ENCODE measurements around the gene ARAP3.

GRCh38 chr5:141613344-141613743 lies 68.7 kb downstream of the ARAP3 start:
- no peak for TF ChIP-seq GATA3 (IDR thresholded peaks at IDR 0.05; ENCODE audit: low read depth, low read length)
- no peak for TF ChIP-seq GATA2 (IDR thresholded peaks at IDR 0.05; ENCODE audit: low read depth, low read length)

Measured in SH-SY5Y (cell line).